Sigmoid colon (tissue), 4 donors: ENCODE measurements around the gene CRKL.

ENCODE experiments used
- CTCF ChIP-seq, 4 experiments: fragments of 450-650 bp in 3 of 4; fragments of 200-600 bp in 1 of 4; IDR thresholded peaks; one replicate each; pipeline ENCODE4 v1.5.1; 2016 to 2019; ENCODE audit warnings: antibody characterized with exemption in 4 of 4, mild to moderate bottlenecking in 3 of 4, moderate library complexity in 2 of 4
- EP300 ChIP-seq, 4 donors: sonication (generic); formaldehyde crosslinking; IDR thresholded peaks; one replicate each; pipeline ENCODE4 v1.6.1; 2017; ENCODE audit warnings: antibody characterized with exemption in 4 of 4
- POLR2A ChIP-seq, 2 donors: fragments of 450-650 bp; IDR thresholded peaks; one replicate each; pipeline ENCODE4 v1.6.1; 2016; ENCODE audit warnings: antibody characterized with exemption in 2 of 2, mild to moderate bottlenecking in 2 of 2, moderate library complexity in 2 of 2
- POLR2AphosphoS5 ChIP-seq, 4 donors: sonication (generic); formaldehyde crosslinking; IDR thresholded peaks; one replicate each; pipeline ENCODE4 v1.6.1; 2017; ENCODE audit warnings: antibody characterized with exemption in 4 of 4

- TF ChIP-seq CTCF (IDR thresholded peaks at IDR 0.05) (no peak), POLR2A (IDR thresholded peaks at IDR 0.05) (no peak), POLR2AphosphoS5 (IDR thresholded peaks at IDR 0.05) (no peak), EP300 (IDR thresholded peaks at IDR 0.05) (no peak)
These were observed 53.9 kb downstream of the CRKL start for GRCh38 chr22:20970939-20971657.
